ENCODE measurements around the gene PLAA.

PLAA gene

GRCh38 chr9:26870292-26870691 is 76.8 kb downstream of the PLAA start:
- H3K4me3 ChIP-seq (ENCODE audit: low read length), result no peak overlapping the region
- TF ChIP-seq CTCF (conservative IDR thresholded peaks at IDR 0.05; ENCODE audit: low read length), result no peak
- DNase-seq (ENCODE audit: low read depth), result no peak

GRCh38 chr9:26863074-26863473 is 84.0 kb downstream of the PLAA start:
- H3K4me3 ChIP-seq (ENCODE audit: low read length), result no peak overlapping the region
- DNase-seq (ENCODE audit: low read depth), result peak; percentile 6
- TF ChIP-seq CTCF (conservative IDR thresholded peaks at IDR 0.05; ENCODE audit: low read length), result peak; percentile 45

GRCh38 chr9:26856413-26857032 is 90.5 kb downstream of the PLAA start:
- TF ChIP-seq CTCF (conservative IDR thresholded peaks at IDR 0.05; ENCODE audit: low read length), result peak; percentile 49
- peak; percentile 42 for DNase-seq (ENCODE audit: low read depth)
- no peak overlapping the region for H3K4me3 ChIP-seq (ENCODE audit: low read length)
